GM12874 (cell line): Measurements from ENCODE around the gene KCNQ1OT1.

Experiments
- TF ChIP-seq, protein P1 (sequence below): IDR thresholded peaks from 2 replicates; pipeline ENCODE4 v1.5.1; 2011; ENCODE audit warnings: low read depth, mild to moderate bottlenecking, control low read depth, low read length, moderate library complexity; ENCODE audit not compliant: insufficient read depth

The KCNQ1OT1 gene

DNA sequence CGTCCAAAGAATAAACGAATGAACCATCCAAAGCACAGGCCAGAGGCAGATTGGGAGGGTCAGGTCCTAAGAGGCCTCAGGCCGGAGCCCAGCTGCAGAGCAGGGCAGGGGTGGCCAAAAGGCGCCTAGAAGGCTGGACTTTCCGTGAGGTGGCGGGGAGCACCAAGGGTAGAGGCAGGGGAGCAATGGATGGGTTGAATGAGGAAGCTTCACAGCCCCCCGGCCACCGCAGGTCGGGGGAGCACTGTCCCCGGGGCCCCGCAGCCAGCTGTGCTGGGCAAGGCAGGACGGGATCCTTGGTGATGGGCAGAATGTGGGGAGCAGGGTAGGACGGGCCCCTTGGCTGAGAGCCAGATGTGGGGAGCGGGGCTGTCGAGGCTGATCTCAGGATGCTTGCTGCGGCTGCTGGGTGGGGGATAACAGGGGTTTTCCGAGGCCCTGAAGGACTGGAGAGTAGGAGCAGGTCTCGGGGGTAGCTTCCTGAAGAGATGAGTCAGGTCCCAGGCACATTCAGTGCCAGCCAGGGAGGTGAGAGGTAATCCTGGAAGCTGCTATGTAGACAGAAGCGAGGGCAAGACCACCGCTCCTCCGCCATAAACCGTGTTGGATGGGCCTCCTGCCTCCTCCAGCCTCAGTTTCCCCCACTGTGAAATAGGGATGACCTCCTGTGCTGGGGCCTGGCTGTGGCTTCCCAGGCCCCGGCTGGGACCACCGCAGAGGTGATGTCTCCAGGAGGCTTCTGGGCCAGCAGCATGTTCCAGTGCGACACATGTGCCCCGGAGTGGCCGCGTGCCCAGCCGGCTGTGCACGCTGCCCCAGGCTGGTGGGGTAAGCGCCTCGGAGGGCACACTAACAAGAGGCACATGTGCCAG, 34.6 kb upstream of the KCNQ1OT1 start:
- TF ChIP-seq, protein P1, sequence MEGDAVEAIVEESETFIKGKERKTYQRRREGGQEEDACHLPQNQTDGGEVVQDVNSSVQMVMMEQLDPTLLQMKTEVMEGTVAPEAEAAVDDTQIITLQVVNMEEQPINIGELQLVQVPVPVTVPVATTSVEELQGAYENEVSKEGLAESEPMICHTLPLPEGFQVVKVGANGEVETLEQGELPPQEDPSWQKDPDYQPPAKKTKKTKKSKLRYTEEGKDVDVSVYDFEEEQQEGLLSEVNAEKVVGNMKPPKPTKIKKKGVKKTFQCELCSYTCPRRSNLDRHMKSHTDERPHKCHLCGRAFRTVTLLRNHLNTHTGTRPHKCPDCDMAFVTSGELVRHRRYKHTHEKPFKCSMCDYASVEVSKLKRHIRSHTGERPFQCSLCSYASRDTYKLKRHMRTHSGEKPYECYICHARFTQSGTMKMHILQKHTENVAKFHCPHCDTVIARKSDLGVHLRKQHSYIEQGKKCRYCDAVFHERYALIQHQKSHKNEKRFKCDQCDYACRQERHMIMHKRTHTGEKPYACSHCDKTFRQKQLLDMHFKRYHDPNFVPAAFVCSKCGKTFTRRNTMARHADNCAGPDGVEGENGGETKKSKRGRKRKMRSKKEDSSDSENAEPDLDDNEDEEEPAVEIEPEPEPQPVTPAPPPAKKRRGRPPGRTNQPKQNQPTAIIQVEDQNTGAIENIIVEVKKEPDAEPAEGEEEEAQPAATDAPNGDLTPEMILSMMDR = no peak

DNA sequence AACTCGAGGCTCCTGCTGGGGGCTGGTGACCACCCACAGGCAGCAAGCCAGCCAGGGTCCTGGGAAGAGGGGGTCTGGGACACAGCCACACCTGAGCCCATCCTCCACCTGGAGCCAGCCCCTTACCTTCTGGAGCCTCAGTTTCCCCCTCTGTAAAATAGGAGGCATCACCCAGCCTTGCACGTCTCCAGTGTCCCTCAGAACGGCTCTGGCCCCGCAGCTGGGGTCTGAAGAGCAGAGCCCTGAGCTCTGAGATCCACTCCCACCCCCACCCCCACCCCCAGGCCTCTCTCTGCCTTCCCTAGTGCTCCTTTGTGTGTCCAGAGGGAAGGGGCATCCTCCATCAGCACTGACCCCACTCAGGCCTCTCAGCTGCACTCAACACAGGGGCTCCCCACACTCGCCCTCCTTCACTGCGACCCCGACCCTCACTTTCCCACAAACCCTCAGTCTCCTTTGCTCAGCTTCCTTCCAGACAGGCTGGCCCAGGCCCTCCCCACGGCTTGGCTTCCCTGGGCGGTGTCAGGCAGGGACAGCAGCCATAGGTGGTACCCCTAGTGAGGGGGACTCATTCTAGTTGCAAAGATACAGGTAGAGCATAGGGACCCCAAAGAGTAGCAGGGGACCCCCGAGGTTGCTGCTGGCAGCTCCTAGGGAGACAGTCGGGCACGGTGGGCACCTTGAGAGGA, 33.3 kb upstream of the KCNQ1OT1 start:
- TF ChIP-seq, protein P1 = no peak

DNA sequence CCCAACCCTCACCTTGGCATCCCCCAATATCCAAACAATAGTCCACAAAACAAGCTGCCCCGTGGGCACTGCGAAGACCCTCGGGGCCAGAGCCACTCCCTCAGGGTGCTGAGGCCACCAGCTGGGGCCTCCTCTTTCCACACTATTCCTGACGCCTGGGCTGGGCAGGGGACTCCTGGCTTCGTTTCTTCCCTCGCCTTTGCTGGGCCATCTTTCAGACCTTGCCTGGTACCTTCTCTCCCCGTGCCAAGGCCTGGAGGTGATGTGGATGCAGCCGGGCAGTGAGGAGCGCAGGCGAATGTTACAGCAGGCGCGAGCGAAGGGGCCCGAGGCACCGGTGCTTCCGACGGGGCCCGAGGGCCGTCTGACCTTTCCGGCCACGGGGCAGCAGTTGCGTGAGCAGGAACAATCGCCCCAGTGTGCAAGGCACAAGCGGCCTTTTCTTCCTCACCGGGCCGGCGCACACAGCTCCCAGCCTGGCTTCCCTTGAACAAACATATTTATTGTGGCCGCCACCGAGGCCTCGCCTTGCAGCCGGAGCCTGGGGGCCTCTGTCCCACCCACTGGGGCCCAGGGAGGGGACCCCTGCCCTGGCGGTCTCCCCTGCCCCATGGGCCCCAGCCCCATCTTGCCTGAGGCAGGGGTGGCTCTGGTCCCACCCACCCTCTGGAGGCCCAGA, 32.6 kb upstream of the KCNQ1OT1 start:
- TF ChIP-seq, protein P1 = no peak

DNA sequence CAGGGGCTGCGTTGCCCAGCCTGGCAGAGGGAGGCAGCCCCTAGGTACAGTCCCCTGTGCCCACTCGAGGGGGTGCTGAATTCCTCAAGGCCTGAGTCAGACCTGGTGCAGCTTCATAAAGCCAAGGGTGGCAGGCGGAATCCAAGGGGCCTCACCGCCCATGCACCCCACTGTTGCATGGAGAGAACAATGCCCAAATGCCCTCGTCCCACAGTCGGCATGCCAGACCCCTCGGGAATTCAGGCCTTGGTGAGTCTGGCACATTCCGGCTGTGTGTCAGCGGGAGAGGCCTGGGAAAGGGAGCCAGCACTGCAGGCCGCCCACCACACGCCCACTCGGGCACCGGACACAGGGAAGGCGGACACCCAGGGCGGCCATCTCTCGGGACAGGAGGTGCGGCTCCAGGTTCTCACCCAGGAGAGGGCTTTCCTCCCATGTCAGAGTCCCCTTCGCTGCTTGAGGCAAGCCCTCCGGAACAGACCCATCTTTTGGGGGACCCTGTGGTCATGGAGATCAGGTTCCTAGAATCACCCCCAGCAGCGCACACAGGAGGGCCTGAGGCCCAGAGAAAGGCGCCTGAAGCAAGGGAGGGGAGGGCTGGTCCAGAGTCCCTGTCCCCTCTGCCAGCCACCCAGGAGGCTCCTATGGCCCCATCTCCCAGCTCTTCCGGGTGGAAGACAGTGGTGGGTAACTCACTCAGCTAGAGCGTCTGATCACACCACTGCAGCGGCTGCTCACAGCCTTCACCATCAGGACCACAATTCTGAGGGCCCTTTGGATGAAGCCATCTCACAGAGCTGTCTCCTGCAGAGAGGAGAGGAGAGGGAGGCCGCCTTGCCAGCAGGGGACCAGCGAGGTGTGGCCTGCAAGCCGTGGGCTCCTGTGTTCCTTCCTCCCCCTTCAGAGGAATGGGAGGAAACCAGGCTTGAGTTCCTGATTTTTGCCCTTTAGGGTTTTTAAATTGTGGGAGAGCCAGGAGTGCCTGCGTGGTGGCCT, 31.6 kb upstream of the KCNQ1OT1 start:
- TF ChIP-seq, protein P1 = no peak

DNA sequence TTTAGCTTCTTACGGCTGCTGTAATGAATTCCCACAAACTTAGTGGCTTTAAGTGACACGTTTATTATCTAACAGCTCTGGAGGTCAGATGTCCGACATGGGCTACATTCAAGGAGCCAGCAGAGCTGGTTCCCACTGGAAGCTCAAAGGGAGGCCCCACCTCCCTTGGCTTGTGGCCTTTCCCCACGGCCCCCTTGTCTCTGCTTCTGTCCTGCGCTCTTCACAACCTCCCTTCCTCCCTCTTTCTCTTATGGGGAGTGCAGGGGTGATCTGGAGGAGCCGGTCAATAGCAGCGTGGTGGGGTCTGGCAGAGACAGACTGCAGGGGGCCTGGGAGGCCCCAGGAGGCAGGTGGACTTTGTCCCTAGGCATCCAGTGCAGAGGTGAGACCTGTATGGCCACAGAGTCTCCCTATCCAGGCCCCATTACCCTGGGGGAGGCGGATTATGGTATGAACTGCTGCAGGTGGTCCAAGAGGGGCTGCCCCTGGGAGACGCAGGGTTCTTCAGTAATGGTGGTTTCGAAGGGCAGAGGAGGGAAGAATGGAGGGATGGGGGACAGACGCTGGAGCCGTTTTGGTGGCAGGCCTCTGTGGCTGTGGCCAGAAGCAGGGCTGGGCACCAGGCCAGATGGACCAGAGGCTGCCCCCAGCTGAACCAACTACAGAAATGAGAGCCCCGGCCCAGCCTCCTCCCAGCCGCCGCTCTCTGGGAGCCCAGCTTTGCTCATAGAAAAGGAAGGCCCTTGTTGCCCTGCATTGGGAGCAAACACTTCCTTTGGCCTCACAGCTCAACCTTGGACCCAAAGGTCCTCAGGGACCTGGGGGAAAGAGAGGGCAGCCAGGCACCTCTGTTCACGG, 30.7 kb upstream of the KCNQ1OT1 start:
- TF ChIP-seq, protein P1 = no peak

DNA sequence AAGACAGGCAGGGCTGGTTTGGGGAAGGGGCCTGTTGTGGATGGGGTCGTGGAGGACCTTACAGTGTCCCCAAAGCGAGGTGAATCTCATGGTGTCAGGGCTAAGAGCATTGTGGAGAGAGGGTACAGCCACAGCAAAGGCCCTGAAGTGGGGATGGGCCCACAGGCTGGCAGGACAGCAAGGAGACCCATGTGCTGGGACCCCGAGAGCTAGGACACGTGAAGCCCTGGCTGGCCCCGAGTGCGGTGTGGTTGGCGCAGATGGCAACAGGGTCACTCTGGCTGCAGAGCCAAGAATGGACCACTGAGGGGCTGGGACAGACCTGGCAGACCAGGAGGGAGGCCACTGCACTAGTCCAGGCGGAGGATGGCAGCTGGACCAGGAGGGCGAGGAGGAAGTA, 30.0 kb upstream of the KCNQ1OT1 start:
- TF ChIP-seq, protein P1 = no peak
